H9 (cell line): ENCODE data around the gene UST. TPM values are rescaled to one million over a fixed set of nuclear protein-coding genes. Genes with fewer than 3 reads are reported as not detected.

ENCODE experiments used
- DNase-seq: peaks from one replicate; pipeline ENCODE4 v3.0.0-alpha.2; 2017
- H2AFZ ChIP-seq: one replicate; pipeline ENCODE4 v1.6.1; 2013; ENCODE audit warnings: mild to moderate bottlenecking, low read length, control low read depth, moderate library complexity
- H2AK5ac ChIP-seq: 2 replicates; pipeline ENCODE4 v1.6.1; 2013; ENCODE audit warnings: low read length, control low read depth, mixed read lengths; ENCODE audit not compliant: insufficient read length
- H2BK120ac ChIP-seq: one replicate; pipeline ENCODE4 v1.6.1; 2013; ENCODE audit warnings: low read depth, mild to moderate bottlenecking, low read length, control low read depth, inconsistent platforms; ENCODE audit not compliant: poor library complexity, severe bottlenecking
- H2BK12ac ChIP-seq: 2 replicates; pipeline ENCODE4 v1.6.1; 2013; ENCODE audit warnings: low read length, control low read depth, mixed read lengths, low read depth; ENCODE audit not compliant: insufficient read length
- H2BK15ac ChIP-seq: 2 replicates; pipeline ENCODE4 v1.6.1; 2013; ENCODE audit warnings: low read depth, low read length, control low read depth
- H2BK20ac ChIP-seq: one replicate; pipeline ENCODE4 v1.6.1; 2013; ENCODE audit warnings: low read depth, mild to moderate bottlenecking, low read length, control low read depth, inconsistent platforms; ENCODE audit not compliant: poor library complexity, severe bottlenecking
- H2BK5ac ChIP-seq: 2 replicates; pipeline ENCODE4 v1.6.1; 2013; ENCODE audit warnings: low read length, control low read depth, mixed read lengths; ENCODE audit not compliant: insufficient read length
- H3K14ac ChIP-seq: 2 replicates; pipeline ENCODE4 v1.6.1; 2013; ENCODE audit warnings: low read length, control low read depth; ENCODE audit not compliant: insufficient read depth
- H3K18ac ChIP-seq: 2 replicates; pipeline ENCODE4 v1.6.1; 2013; ENCODE audit warnings: low read depth, mild to moderate bottlenecking, mixed read lengths, low read length, control low read depth; ENCODE audit not compliant: insufficient read length
- H3K23ac ChIP-seq: 2 replicates; pipeline ENCODE4 v1.6.1; 2013; ENCODE audit warnings: low read length, control low read depth, mixed read lengths, low read depth; ENCODE audit not compliant: insufficient read length
- H3K23me2 ChIP-seq: 2 replicates; pipeline ENCODE4 v1.6.1; 2013; ENCODE audit warnings: low read depth, mild to moderate bottlenecking, mixed read lengths, low read length, control low read depth; ENCODE audit not compliant: insufficient read length, poor library complexity, severe bottlenecking
- H3K27ac ChIP-seq: 2 replicates; pipeline ENCODE4 v1.5.1; 2013; ENCODE audit warnings: low read length, control low read depth, mixed read lengths, low read depth; ENCODE audit not compliant: insufficient read length
- H3K27me3 ChIP-seq: 2 replicates; pipeline ENCODE4 v1.6.1; 2013; ENCODE audit warnings: low read length, control low read depth, inconsistent platforms; ENCODE audit not compliant: insufficient read depth
- H3K4ac ChIP-seq: 2 replicates; pipeline ENCODE4 v1.6.1; 2013; ENCODE audit warnings: low read depth, mild to moderate bottlenecking, control low read depth, inconsistent platforms, low read length, moderate library complexity
- H3K4me1 ChIP-seq: 2 replicates; pipeline ENCODE4 v1.6.1; 2013; ENCODE audit warnings: low read length, control low read depth, inconsistent platforms; ENCODE audit not compliant: insufficient read depth
- H3K4me2 ChIP-seq: 2 replicates; pipeline ENCODE4 v1.6.1; 2013; ENCODE audit warnings: low read length, control low read depth, mixed read lengths; ENCODE audit not compliant: insufficient read length, insufficient read depth
- H3K56ac ChIP-seq: 2 replicates; pipeline ENCODE4 v1.6.1; 2013; ENCODE audit warnings: low read depth, mild to moderate bottlenecking, mixed read lengths, low read length, control low read depth; ENCODE audit not compliant: insufficient read length
- H3K79me1 ChIP-seq: 2 replicates; pipeline ENCODE4 v1.6.1; 2013; ENCODE audit warnings: low read depth, mild to moderate bottlenecking, moderate library complexity, low read length, control low read depth, inconsistent platforms; ENCODE audit not compliant: insufficient read depth, poor library complexity, severe bottlenecking
- H3K79me2 ChIP-seq: 2 replicates; pipeline ENCODE4 v1.6.1; 2013; ENCODE audit warnings: low read length, control low read depth, inconsistent platforms; ENCODE audit not compliant: insufficient read depth
- H3K9ac ChIP-seq: 2 replicates; pipeline ENCODE4 v1.6.1; 2013; ENCODE audit warnings: low read length, control low read depth, mixed read lengths; ENCODE audit not compliant: insufficient read length; ENCODE audit errors: extremely low read depth
- H3K9me3 ChIP-seq: one replicate; pipeline ENCODE4 v1.6.1; 2013; ENCODE audit warnings: low read depth, low read length, inconsistent platforms; ENCODE audit not compliant: control insufficient read depth
- H3T11ph ChIP-seq: one replicate; pipeline ENCODE4 v1.6.1; 2013; ENCODE audit warnings: mild to moderate bottlenecking, low read length, control low read depth, inconsistent platforms
- H4K20me1 ChIP-seq: one replicate; pipeline ENCODE4 v1.6.1; 2013; ENCODE audit not compliant: control insufficient read depth, insufficient read length, insufficient read depth
- H4K5ac ChIP-seq: 2 replicates; pipeline ENCODE4 v1.6.1; 2013; ENCODE audit warnings: low read depth, mild to moderate bottlenecking, mixed read lengths, low read length, control low read depth; ENCODE audit not compliant: insufficient read length
- H4K8ac ChIP-seq: replicated peaks from 2 replicates; pipeline ENCODE4 v1.6.1; 2013; ENCODE audit warnings: low read length, control low read depth, mixed read lengths, low read depth; ENCODE audit not compliant: insufficient read length
- H4K91ac ChIP-seq: 2 replicates; pipeline ENCODE4 v1.6.1; 2013; ENCODE audit warnings: low read depth, mild to moderate bottlenecking, moderate library complexity, mixed read lengths, low read length, control low read depth; ENCODE audit not compliant: insufficient read length
- H3K27ac Mint-ChIP-seq, 3 experiments: 2 replicates in 2 of 3; 3 replicates in 1 of 3; pipeline ENCODE4 v1.8.0; 2020 to 2021; ENCODE audit warnings: mixed read lengths in 3 of 3, mild to moderate bottlenecking in 1 of 3, moderate library complexity in 1 of 3
- H3K27me3 Mint-ChIP-seq: 2 replicates; pipeline ENCODE4 v1.8.0; 2021; ENCODE audit warnings: low read depth, mild to moderate bottlenecking, moderate library complexity, mixed read lengths
- H3K36me3 Mint-ChIP-seq, 3 experiments: 2 replicates in 2 of 3; 3 replicates in 1 of 3; pipeline ENCODE4 v1.8.0; 2020 to 2021; ENCODE audit warnings: low read depth in 3 of 3, mixed read lengths in 3 of 3; ENCODE audit not compliant: insufficient read depth in 1 of 3
- H3K4me1 Mint-ChIP-seq, 2 experiments: 2 replicates each; pipeline ENCODE4 v1.8.0; 2020; ENCODE audit warnings: mixed read lengths in 2 of 2
- H3K4me3 Mint-ChIP-seq, 2 experiments: 2 replicates in 1 of 2; 3 replicates in 1 of 2; pipeline ENCODE4 v1.8.0; 2020 to 2021; ENCODE audit warnings: mild to moderate bottlenecking in 2 of 2, mixed read lengths in 2 of 2, moderate library complexity in 1 of 2
- H3K9me3 Mint-ChIP-seq, 2 experiments: 2 replicates in 1 of 2; 3 replicates in 1 of 2; pipeline ENCODE4 v1.8.0; 2020; ENCODE audit warnings: mild to moderate bottlenecking in 2 of 2, mixed read lengths in 2 of 2, moderate library complexity in 1 of 2
- CTCF ChIP-seq: fragments of 200-600 bp; sonication (generic); conservative IDR thresholded peaks from 3 replicates; pipeline ENCODE4 v1.8.0; 2021; ENCODE audit warnings: antibody characterized with exemption, mild to moderate bottlenecking
- WGBS: extraction: QIAGEN DNeasy Blood & Tissue Kit; methylation state at CpG from one replicate; pipeline ENCODE4 v1.1.7; 2013; ENCODE audit warnings: missing lambda C conversion rate, low lambda C conversion rate, mixed read lengths; ENCODE audit not compliant: insufficient read length; ENCODE audit errors: extremely low coverage; 5-methylcytosine and 5-hydroxymethylcytosine counted together
- total RNA-seq: library from RNA; stranded (reverse); gene quantifications from 2 replicates; pipeline ENCODE4 v1.2.1, GENCODE V29; 2021

Gene UST
- total RNA-seq, 1 experiment from 2014 or later, result 14.4 TPM

GRCh38 chr6:149008741-149009140 is 261.9 kb downstream of the UST start:
- Histone ChIP-seq H2BK120ac (no peak overlapping the region), H4K20me1 (no peaks in the 10 kb centered on the region), H3T11ph (no peak overlapping the region), H3K23ac (no peak overlapping the region), H2BK20ac (no peak overlapping the region), H2AFZ (no peak overlapping the region), H3K4me2 (no peak overlapping the region), H2BK12ac (no peak overlapping the region), H3K79me1 (no peaks in the 10 kb centered on the region), H3K9ac (no peak overlapping the region), H2AK5ac (no peak overlapping the region), H3K23me2 (no peaks in the 10 kb centered on the region), H3K27me3 (no peaks in the 10 kb centered on the region), H3K14ac (no peak overlapping the region), H4K91ac (no peak overlapping the region), H3K4me1 (peaks cover 3% of the 10 kb centered on the region; the same call in 1 of the 2 replicates), H3K9me3 (no peaks in the 10 kb centered on the region), H2BK5ac (no peak overlapping the region), H3K18ac (no peak overlapping the region), H3K56ac (no peak overlapping the region), H4K5ac (no peak overlapping the region), H4K8ac (no peak overlapping the region), H3K79me2 (no peaks in the 10 kb centered on the region), H3K4ac (no peak overlapping the region), H2BK15ac (no peak overlapping the region), H3K27ac (no peak overlapping the region)
- H3K27me3 Mint-ChIP-seq, result no peaks in the 10 kb centered on the region; the same call in 1 of the 2 replicates
- no peak overlapping the region for H3K27ac Mint-ChIP-seq
- no peak for DNase-seq
- H3K4me3 Mint-ChIP-seq, result no peak overlapping the region
- peaks cover 2 to 12% of the 10 kb centered on the region in 2 experiments for H3K4me1 Mint-ChIP-seq
- peaks cover 4% of the 10 kb centered on the region in 2 experiments; a peak in 4 of 5 replicates for H3K9me3 Mint-ChIP-seq
- peaks cover 29 to 31% (median 31%) of the 10 kb centered on the region in 3 experiments for H3K36me3 Mint-ChIP-seq
- TF ChIP-seq CTCF, result no peak
- no CpG with 5 or more reads among the region's 2 CpGs for WGBS
